GM21367 (cell line): ENCODE data around the gene TK2.
"Not testable (repeated sequence)": the region's sequence is repeated elsewhere in the genome, so short reads cannot be mapped to it uniquely, and the experiment has no call there.

Experiments
- ATAC-seq: cut with Tn5 transposase; IDR thresholded peaks from one replicate; pipeline ENCODE4 v1.9.1; 2021; ENCODE audit not compliant: unreplicated experiment

TK2 gene

DNA sequence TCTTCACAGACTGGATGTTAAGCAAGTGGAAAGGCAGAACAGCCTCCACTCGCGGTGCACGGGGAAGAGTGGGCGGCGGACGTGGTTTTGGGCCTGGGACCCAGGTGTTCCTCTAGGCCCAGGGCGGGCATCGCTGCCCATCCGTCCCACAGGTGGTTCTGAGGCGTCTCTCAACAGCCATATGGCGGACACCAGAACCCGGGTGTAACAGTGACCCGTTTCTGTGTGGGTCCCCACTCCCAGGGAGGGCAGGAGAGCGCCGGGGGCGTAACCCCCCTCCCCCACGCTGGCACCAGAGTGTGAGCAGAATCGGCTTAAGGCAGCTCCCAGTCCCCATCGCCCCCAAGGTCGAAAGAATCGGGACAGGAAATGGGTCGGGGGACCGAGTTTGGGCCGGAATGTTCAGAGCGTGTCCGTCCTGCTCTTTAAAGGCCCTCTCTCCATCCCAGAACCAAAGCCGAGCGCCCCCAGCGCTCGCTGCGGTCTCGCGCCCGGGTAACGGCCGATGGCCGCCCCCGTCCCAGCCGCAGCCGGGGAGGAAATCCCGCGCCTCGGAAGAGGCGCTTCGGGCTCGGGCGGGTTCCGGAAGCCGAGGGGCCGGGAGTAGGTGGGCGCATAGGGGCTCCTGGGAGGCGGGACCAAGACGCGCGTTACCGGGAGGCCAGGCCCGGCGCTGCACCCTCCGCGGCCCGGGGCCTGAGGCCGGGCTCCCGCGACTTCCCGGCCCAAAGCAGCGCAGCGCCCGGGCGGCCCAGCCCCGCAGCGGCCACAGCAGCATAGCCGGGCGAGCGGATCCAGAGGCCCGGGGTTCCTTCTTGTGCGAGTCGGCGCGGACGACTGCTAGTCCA lies at the start of gene TK2:
TK2 (minus strand) TSS at position 839 of the 848 bp plus-strand sequence; CDS start at position 778, 61 bp downstream.
- no peak for ATAC-seq

GRCh38 chr16:66598111-66598510 lies 48.2 kb upstream of the TK2 start:
- no peak for ATAC-seq

DNA sequence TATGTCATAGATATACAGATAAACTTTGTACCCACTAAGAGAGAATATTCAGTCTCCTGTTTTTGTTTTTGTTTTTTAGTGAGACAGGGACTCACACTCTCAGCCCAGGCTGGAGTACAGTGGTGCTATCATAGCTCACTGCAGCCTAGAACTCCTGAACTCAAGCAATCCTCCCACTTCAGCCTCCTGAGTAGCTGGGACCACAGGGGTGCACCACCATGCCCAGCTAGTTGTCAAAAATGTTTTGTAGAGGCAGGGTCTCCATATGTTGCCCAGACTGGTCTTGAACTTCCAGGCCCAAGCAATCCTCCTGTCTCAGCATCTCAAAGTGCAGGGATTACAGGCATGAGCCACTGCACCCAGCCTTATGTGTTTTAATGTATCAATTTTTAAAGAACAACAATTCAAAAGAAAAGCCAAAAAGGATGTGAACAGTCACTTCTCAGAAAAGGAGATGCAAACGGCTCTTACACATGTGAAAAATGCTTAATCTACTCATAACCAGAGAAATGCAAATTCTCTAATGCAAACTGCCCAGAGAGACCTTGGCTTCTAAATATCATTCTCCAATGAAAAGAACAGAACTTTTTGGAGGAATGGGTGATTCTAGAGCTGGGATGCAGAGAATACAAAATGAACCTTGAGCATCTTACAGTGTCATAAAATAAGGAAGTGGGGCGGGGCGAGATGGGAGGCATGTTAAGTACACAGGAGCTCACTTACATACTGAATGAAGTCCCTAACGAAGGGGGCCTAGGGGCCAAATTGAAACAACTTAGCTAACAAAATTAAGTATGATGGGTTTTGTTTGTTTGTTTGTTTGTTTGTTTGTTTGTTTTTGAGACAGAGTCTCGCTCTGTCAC lies 47.3 kb upstream of the TK2 start:
- no peak for ATAC-seq

- not testable (repeated sequence) for ATAC-seq
Observed at GRCh38 chr16:66596559-66596958, 46.6 kb upstream of the TK2 start.

GRCh38 chr16:66594739-66595138 lies 44.8 kb upstream of the TK2 start:
- ATAC-seq = no peak

GRCh38 chr16:66592814-66593213 lies 42.9 kb upstream of the TK2 start:
- ATAC-seq = no peak

- ATAC-seq = no peak
Observed at GRCh38 chr16:66592241-66592640, 42.3 kb upstream of the TK2 start.

- no peak for ATAC-seq
Observed at GRCh38 chr16:66591018-66591417, 41.1 kb upstream of the TK2 start.

DNA sequence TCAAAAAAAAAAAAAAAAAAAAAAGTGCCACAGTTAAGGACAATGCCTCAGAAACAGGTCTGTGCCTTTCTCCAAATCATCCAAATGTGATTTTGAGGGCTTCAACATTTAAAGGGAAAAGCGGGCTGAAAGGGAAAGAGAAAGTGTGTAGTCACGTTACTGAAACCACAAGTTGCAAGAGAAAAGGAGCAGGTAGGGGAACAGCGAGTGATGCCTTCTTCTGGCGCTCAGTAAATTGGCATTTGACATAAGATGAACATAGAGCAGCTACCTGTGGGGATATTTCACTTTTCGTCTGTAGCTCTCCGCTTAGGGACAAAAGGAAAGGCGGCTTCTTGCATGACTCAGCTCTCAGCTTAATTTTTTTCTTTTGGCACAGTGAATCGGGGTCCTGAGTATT lies 40.4 kb upstream of the TK2 start:
- ATAC-seq = no peak

- peak; percentile 83 for ATAC-seq
Observed at GRCh38 chr16:66588981-66589713, 39.2 kb upstream of the TK2 start.

GRCh38 chr16:66587881-66588600 lies 38.1 kb upstream of the TK2 start:
- no peak for ATAC-seq

DNA sequence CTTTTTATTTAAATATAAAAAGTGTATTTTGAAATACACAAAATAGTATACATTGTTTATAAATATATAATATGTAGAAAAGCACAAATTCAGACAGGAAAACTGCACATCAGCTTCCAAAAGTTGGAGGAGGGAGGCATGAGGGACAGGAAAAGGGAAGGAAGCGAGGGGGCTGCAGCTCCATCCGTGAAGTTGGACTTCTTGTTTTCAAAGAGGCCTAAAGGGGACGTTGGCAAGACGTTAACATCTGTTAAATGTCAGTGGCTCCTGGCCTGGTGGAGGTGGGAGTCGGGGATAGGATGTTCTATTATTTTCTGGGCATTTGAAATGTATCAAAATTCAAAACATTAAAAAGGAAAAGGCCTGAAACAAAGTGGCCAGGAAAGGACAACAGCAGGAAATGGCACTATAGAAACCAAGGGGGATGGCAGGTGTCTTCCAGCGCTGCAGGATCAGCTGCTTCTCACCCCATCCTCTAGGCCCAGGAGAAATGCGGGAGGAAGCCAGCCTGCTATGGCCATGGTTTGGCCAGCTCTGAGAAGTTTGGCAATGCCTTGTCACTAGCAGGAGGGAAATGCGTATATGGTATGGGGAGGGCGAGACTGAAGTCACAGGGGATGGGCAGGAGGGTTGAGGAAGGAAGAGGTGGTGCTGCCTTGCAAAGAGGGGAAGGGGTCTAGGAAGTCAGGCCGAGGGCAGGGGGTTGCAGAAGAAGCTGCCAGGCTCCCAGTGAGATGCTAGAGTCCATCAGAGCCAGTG lies 35.7 kb upstream of the TK2 start:
- ATAC-seq = no peak

DNA sequence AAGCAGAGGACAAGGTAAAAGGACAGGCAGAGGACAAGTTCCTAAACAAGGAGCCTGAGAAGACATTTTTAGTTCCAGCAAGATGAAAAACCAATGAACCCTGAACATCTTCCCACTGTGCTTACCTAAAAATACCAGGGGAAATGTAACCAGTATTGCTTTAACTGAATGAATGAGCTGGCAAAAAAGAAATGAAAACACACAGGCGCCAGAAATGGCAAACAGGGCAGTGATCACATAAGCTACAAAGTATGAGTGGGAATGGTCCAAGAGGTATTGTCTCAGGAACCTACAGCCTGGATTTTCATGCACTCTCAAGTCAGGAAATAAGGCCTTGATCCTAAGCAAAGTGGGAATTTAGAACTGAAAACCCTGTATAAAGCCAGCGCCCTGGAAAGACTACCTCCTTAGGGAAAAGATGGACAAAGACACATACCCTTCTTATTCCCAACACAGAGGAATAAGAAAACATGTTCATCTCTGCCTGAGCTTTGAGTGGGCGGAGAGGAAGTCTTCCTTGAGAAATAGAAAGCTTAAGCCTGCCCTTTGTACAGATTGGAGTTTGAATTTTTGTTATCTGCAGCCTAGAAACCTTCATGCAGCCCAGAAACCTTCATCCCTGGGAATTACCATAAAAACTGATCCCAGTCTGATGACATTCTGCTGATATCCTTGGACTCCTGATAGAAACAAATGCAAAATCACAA lies 31.5 kb upstream of the TK2 start:
- ATAC-seq = no peak

DNA sequence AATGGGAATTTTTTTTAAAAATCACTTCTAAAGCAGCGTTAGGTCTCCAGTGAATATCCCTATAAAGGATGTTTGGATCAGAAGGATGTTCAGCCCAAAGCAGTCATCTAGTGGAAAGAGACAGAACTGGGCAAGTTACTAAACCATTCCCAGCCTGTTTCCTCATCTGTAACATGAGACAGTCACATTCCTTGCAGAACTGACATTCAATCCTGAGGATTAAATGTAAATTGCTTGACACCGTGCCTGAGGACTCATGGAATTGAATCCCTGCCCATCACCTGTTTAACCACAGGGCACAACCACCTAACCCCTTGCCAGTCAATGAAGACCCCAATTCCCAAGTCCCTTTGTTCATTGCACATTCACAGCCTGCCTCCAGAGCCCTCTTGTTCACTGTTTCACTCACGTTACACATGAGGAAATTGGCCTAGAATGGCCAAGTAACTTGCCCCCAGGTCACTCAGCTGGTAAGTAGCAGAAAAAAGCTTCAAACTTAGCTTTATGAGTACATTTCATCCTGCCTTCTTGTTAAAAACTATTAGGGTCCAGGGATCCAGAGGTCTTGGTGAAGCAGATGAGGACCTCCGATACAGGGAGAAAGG lies 30.8 kb upstream of the TK2 start:
- no peak for ATAC-seq

DNA sequence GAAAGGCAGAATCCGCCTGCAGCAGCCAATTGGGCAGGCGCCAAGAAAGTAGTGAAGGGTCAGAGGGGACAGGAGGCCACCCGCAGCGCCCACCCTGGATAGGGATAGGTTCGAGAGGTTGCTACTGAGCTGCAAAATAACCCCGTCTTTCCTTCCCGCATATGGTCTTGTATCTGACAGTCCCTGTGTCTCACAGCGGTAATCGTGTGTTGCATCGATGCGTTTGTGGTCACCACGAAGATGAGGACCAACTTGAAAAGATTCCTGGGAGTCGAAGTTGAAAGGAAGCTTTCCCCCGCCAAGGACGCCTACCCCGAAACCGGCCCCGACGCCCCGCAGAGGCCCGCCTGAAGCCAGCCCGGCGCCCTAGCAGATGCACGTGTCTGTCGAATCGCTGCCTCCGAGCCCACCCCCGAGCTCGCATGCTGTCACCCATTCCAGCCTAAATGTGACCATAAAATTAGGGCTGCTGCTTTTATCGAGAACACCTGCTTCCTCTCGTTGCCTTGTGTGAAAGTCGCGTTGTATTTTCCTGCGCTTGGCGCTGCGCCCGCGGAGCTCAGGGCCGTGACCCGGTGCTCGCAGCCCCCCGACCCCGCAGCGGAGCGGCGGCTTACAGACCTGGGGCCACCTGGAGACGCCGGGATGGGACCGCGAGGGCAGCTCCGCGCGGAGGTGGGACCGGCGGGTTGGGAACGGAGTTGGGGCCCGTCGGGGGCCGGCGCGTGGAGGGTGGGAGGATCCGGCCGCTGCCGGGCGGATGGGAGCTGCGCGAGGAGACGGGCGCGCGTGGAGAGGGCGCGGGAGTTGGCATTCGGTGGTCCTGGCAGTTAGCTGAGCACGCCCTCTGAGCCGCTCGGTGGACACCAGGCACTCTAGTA lies 29.0 kb upstream of the TK2 start, which contains the start of gene CMTM2:
CMTM2 (plus strand) TSS at position 813 of the 881 bp plus-strand sequence. CDS start 145 bp downstream, outside the sequence.
- ATAC-seq = no peak

DNA sequence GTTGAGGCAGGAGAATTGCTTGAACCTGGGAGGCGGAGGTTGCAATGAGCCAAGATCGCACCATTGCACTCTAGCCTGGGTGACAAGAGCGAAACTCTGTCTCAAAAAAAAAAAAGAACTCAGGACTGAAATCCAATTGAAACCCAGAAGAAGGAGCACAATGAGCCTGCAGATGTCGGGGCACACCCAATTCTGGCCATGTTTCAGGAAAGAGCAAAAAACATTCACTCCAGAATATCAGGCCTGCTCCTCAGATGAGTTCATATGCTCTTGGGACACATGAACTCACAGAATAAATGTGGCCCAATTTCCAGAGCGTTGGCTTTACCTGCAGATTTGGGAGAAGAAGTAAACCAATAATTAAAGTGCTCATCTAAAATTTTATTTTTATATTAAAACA lies 26.4 kb upstream of the TK2 start:
- no peak for ATAC-seq

GRCh38 chr16:66575060-66575459 lies 25.1 kb upstream of the TK2 start:
- ATAC-seq = no peak

- no peak for ATAC-seq
Observed at GRCh38 chr16:66574531-66574930, 24.6 kb upstream of the TK2 start.
